ENCODE data around the gene MYOZ3.

- TF ChIP-seq CTCF (IDR thresholded peaks at IDR 0.05 in 2 of 3, conservative IDR thresholded peaks at IDR 0.05 in 1 of 3; ENCODE audit: control insufficient read depth in 2 of 3, extremely low read depth in 1 of 3, insufficient read depth in 1 of 3, low read depth in 3 of 3, low read length in 3 of 3) (peak; percentile 43 to 78 (median 75); a peak in 5 of 6 replicates), RUNX3 (IDR thresholded peaks at IDR 0.05; ENCODE audit: low read length) (no peak), TAF1 (IDR thresholded peaks at IDR 0.05; ENCODE audit: borderline replicate concordance, low read depth, low read length) (no peak), EED (IDR thresholded peaks at IDR 0.05; ENCODE audit: low read depth) (no peak), YY1 (IDR thresholded peaks at IDR 0.05; ENCODE audit: low read depth, low read length) (peak; percentile 52; the same call in 1 of the 2 replicates), POLR2AphosphoS5 (IDR thresholded peaks at IDR 0.05; ENCODE audit: low read length) (0 out of 2 replicates have a peak, but pooled peaks have one; percentile 13), ZNF24 (IDR thresholded peaks at IDR 0.05) (no peak)
- TF ChIP-seq, protein P1, sequence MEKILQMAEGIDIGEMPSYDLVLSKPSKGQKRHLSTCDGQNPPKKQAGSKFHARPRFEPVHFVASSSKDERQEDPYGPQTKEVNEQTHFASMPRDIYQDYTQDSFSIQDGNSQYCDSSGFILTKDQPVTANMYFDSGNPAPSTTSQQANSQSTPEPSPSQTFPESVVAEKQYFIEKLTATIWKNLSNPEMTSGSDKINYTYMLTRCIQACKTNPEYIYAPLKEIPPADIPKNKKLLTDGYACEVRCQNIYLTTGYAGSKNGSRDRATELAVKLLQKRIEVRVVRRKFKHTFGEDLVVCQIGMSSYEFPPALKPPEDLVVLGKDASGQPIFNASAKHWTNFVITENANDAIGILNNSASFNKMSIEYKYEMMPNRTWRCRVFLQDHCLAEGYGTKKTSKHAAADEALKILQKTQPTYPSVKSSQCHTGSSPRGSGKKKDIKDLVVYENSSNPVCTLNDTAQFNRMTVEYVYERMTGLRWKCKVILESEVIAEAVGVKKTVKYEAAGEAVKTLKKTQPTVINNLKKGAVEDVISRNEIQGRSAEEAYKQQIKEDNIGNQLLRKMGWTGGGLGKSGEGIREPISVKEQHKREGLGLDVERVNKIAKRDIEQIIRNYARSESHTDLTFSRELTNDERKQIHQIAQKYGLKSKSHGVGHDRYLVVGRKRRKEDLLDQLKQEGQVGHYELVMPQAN (conservative IDR thresholded peaks at IDR 0.05) = no peak
These were observed 4.6 kb upstream of the MYOZ3 start for GRCh38 chr5:150656191-150657132.
